ENCODE data around the gene ALG2. TPM values are rescaled to one million over a fixed set of nuclear protein-coding genes. Genes with fewer than 3 reads are reported as not detected.

The ALG2 gene
- total and polyA plus RNA-seq, 2 experiments from 2014 or later: 31.5 to 39.7 TPM

- no peaks in the 10 kb centered on the region for H3K27me3 Mint-ChIP-seq (ENCODE audit: insufficient read depth, low read depth, poor library complexity)
- peaks cover 24% of the 10 kb centered on the region for H3K4me1 Mint-ChIP-seq
- no peak for ATAC-seq
- H3K79me2 ChIP-seq (replicated peaks; ENCODE audit: insufficient read depth): peaks cover 81% of the 10 kb centered on the region
- H3K9me3 Mint-ChIP-seq: no peaks in the 10 kb centered on the region
- H3K4me1 ChIP-seq (ENCODE audit: insufficient read depth): peaks cover 22% of the 10 kb centered on the region
- peaks cover 43% of the 10 kb centered on the region for H3K36me3 Mint-ChIP-seq (ENCODE audit: low read depth)
- peak overlapping the region; percentile 98 for H3K4me2 ChIP-seq
- peak overlapping the region; percentile 60 for H3K4me3 Mint-ChIP-seq
- TF ChIP-seq EZH2 (IDR thresholded peaks at IDR 0.05; ENCODE audit: low read depth, unreplicated experiment): no peak
- TF ChIP-seq ZNF331 (CRISPR knock-in tag; IDR thresholded peaks at IDR 0.05; ENCODE audit: low read depth): no peak
- no peak for TF ChIP-seq STAT1 (IDR thresholded peaks at IDR 0.05; ENCODE audit: unreplicated experiment)
- no peak for TF ChIP-seq POLR2AphosphoS5 (IDR thresholded peaks at IDR 0.05; ENCODE audit: low read depth)
- no peak for TF ChIP-seq ETS1 (IDR thresholded peaks at IDR 0.05)
- TF ChIP-seq NANOG (IDR thresholded peaks at IDR 0.05; ENCODE audit: borderline replicate concordance): no peak
- TF ChIP-seq CREB1 (CRISPR knock-in tag; IDR thresholded peaks at IDR 0.05; ENCODE audit: low read depth): no peak
- TF ChIP-seq JUNB (IDR thresholded peaks at IDR 0.05; ENCODE audit: unreplicated experiment): no peak
- no peak overlapping the region for H3K27ac ChIP-seq (ENCODE audit: low read depth)
- H3K27ac Mint-ChIP-seq: peak overlapping the region; percentile 22; the same call in 1 of the 2 replicates
- peaks cover 12% of the 10 kb centered on the region; the same call in 1 of the 2 replicates for H3K36me3 ChIP-seq (ENCODE audit: insufficient read depth)
- H3K4me3 ChIP-seq: peak overlapping the region; percentile 98
- H2AFZ ChIP-seq: no peak overlapping the region
- H3K27me3 ChIP-seq (ENCODE audit: insufficient read depth): no peaks in the 10 kb centered on the region
- no peak for DNase-seq (ENCODE audit: low spot score)
- H3F3A ChIP-seq (replicated peaks; ENCODE audit: low read depth): no peaks in the 10 kb centered on the region
- no peaks in the 10 kb centered on the region for H3K9me2 ChIP-seq (ENCODE audit: insufficient read depth)
- H4K20me1 ChIP-seq (replicated peaks; ENCODE audit: insufficient read depth): peaks cover 39% of the 10 kb centered on the region
Measured at GRCh38 chr9:99220011-99220410, 1.7 kb downstream of the ALG2 start.

- no peaks in the 10 kb centered on the region for H3K9me3 Mint-ChIP-seq
- Histone ChIP-seq H3K27ac (ENCODE audit: low read depth) (no peak overlapping the region), H3K4me3 (no peak overlapping the region), H3K27me3 (ENCODE audit: insufficient read depth) (no peaks in the 10 kb centered on the region), H3K4me1 (ENCODE audit: insufficient read depth) (peaks cover 19% of the 10 kb centered on the region), H3F3A (replicated peaks; ENCODE audit: low read depth) (no peaks in the 10 kb centered on the region), H3K9me2 (ENCODE audit: insufficient read depth) (no peaks in the 10 kb centered on the region), H3K4me2 (no peak overlapping the region), H4K20me1 (replicated peaks; ENCODE audit: insufficient read depth) (peaks cover 37% of the 10 kb centered on the region), H2AFZ (no peak overlapping the region), H3K36me3 (ENCODE audit: insufficient read depth) (peaks cover 6% of the 10 kb centered on the region; the same call in 1 of the 2 replicates), H3K79me2 (replicated peaks; ENCODE audit: insufficient read depth) (peaks cover 51% of the 10 kb centered on the region)
- DNase-seq (ENCODE audit: low spot score) (no peak), ATAC-seq (no peak)
- H3K36me3 Mint-ChIP-seq (ENCODE audit: low read depth): peaks cover 20% of the 10 kb centered on the region
- peaks cover 14% of the 10 kb centered on the region for H3K4me1 Mint-ChIP-seq
- H3K4me3 Mint-ChIP-seq: no peak overlapping the region
- no peak overlapping the region for H3K27ac Mint-ChIP-seq
- TF ChIP-seq ZNF114 (CRISPR knock-in tag; IDR thresholded peaks at IDR 0.05): no peak
- TF ChIP-seq ZNF331 (CRISPR knock-in tag; IDR thresholded peaks at IDR 0.05; ENCODE audit: low read depth): no peak
- TF ChIP-seq ZNF462 (CRISPR knock-in tag; IDR thresholded peaks at IDR 0.05): no peak
- TF ChIP-seq JUNB (IDR thresholded peaks at IDR 0.05; ENCODE audit: unreplicated experiment): no peak
- no peak for TF ChIP-seq REST (IDR thresholded peaks at IDR 0.05; ENCODE audit: unreplicated experiment)
- TF ChIP-seq STAT1 (IDR thresholded peaks at IDR 0.05; ENCODE audit: unreplicated experiment): no peak
- H3K27me3 Mint-ChIP-seq (ENCODE audit: insufficient read depth, low read depth, poor library complexity): no peaks in the 10 kb centered on the region
Measured at GRCh38 chr9:99216073-99216472, 5.7 kb downstream of the ALG2 start.
